Activated T-cell treated with anti-CD3 and anti-CD28 coated beads for 48 hours (primary cell): ENCODE measurements around the gene MT1F.

ENCODE experiments used
- DNase-seq: peaks from one replicate; pipeline ENCODE4 v3.0.0-alpha.2; 2020; ENCODE audit warnings: low read depth

Gene MT1F

GRCh38 chr16:56625943-56626654 is 31.7 kb upstream of the MT1F start:
- DNase-seq, result no peak

GRCh38 chr16:56626685-56627084 is 31.1 kb upstream of the MT1F start:
- DNase-seq, result no peak

- DNase-seq, result no peak
Observed at GRCh38 chr16:56628486-56629350, 29.0 kb upstream of the MT1F start.

- no peak for DNase-seq
Observed at GRCh38 chr16:56629531-56629930, 28.2 kb upstream of the MT1F start.

GRCh38 chr16:56630134-56630533 is 27.6 kb upstream of the MT1F start:
- no peak for DNase-seq

- DNase-seq, result no peak
Observed at GRCh38 chr16:56631197-56631596, 26.6 kb upstream of the MT1F start.

GRCh38 chr16:56631832-56632155 is 26.0 kb upstream of the MT1F start:
- DNase-seq, result no peak

- no peak for DNase-seq
Observed at GRCh38 chr16:56632156-56632847, 25.5 kb upstream of the MT1F start, which contains the start of gene MT1M. MT1M (plus strand) TSS chr16:56632659; CDS start chr16:56632732, 73 bp downstream.

GRCh38 chr16:56632848-56633365 is 24.9 kb upstream of the MT1F start:
- DNase-seq, result no peak

GRCh38 chr16:56633535-56633934 is 24.2 kb upstream of the MT1F start:
- no peak for DNase-seq

GRCh38 chr16:56634715-56635440 is 22.9 kb upstream of the MT1F start:
- DNase-seq, result no peak

- no peak for DNase-seq
Observed at GRCh38 chr16:56635441-56635967, 22.3 kb upstream of the MT1F start.

GRCh38 chr16:56636616-56637413 is 20.9 kb upstream of the MT1F start:
- DNase-seq, result no peak

- no peak for DNase-seq
Observed at GRCh38 chr16:56637814-56638750, 19.7 kb upstream of the MT1F start, which contains the start of gene MT1A. MT1A (plus strand) TSS chr16:56638666; CDS start chr16:56638739, 73 bp downstream.

GRCh38 chr16:56639045-56639444 is 18.7 kb upstream of the MT1F start:
- DNase-seq, result no peak

- DNase-seq, result no peak
Observed at GRCh38 chr16:56640076-56640475, 17.7 kb upstream of the MT1F start.

- DNase-seq, result no peak
Observed at GRCh38 chr16:56641166-56641565, 16.6 kb upstream of the MT1F start.

- DNase-seq, result peak; percentile 81
Observed at GRCh38 chr16:56643080-56643778, 14.5 kb upstream of the MT1F start.

- DNase-seq, result no peak
Observed at GRCh38 chr16:56643833-56644232, 13.9 kb upstream of the MT1F start.
